Endodermal cell (in vitro differentiated cells): ENCODE measurements around the gene CEBPE. TPM values are rescaled to one million over a fixed set of nuclear protein-coding genes. Genes with fewer than 3 reads are reported as not detected.

Source experiments
- DNase-seq: peaks from one replicate; pipeline ENCODE4 v3.0.0-alpha.2; 2017
- H3K27ac ChIP-seq: 2 replicates; pipeline ENCODE4 v1.5.1; 2013; ENCODE audit warnings: mild to moderate bottlenecking, low read depth, low read length, moderate library complexity
- H3K27me3 ChIP-seq: 2 replicates; pipeline ENCODE4 v1.6.1; 2013; ENCODE audit warnings: mild to moderate bottlenecking, low read length, moderate library complexity; ENCODE audit not compliant: insufficient read depth, control insufficient read depth, poor library complexity, severe bottlenecking
- H3K36me3 ChIP-seq: 2 replicates; pipeline ENCODE4 v1.7.0; 2013; ENCODE audit warnings: mild to moderate bottlenecking, low read length, moderate library complexity; ENCODE audit not compliant: control insufficient read depth, insufficient read depth
- H3K4me1 ChIP-seq: one replicate; pipeline ENCODE4 v1.7.0; 2013; ENCODE audit warnings: low read length; ENCODE audit not compliant: control insufficient read depth, insufficient read depth
- H3K4me3 ChIP-seq: 2 replicates; pipeline ENCODE4 v1.5.1; 2013; ENCODE audit warnings: mild to moderate bottlenecking, low read length, moderate library complexity
- H3K9ac ChIP-seq: 2 replicates; pipeline ENCODE4 v1.6.1; 2013; ENCODE audit warnings: mild to moderate bottlenecking, low read length, moderate library complexity; ENCODE audit not compliant: poor library complexity, severe bottlenecking; ENCODE audit errors: extremely low read depth
- H3K9me3 ChIP-seq: 2 replicates; pipeline ENCODE4 v1.6.1; 2013; ENCODE audit warnings: mild to moderate bottlenecking, low read length, moderate library complexity; ENCODE audit not compliant: control insufficient read depth
- H3K27ac Mint-ChIP-seq: 2 replicates; pipeline ENCODE4 v1.8.0; 2020; ENCODE audit warnings: mixed read lengths
- H3K27me3 Mint-ChIP-seq: 2 replicates; pipeline ENCODE4 v1.8.0; 2021; ENCODE audit warnings: mild to moderate bottlenecking, mixed read lengths; ENCODE audit not compliant: insufficient read depth
- H3K36me3 Mint-ChIP-seq: 2 replicates; pipeline ENCODE4 v1.8.0; 2020; ENCODE audit warnings: low read depth, mixed read lengths
- H3K4me1 Mint-ChIP-seq: 2 replicates; pipeline ENCODE4 v1.8.0; 2020; ENCODE audit warnings: mixed read lengths
- H3K4me3 Mint-ChIP-seq: 2 replicates; pipeline ENCODE4 v1.8.0; 2020; ENCODE audit warnings: mild to moderate bottlenecking, moderate library complexity, mixed read lengths
- H3K9me3 Mint-ChIP-seq: 2 replicates; pipeline ENCODE4 v1.8.0; 2020; ENCODE audit warnings: mild to moderate bottlenecking, mixed read lengths
- whole genome bisulfite sequencing, 2 experiments: methylation state at CpG; one replicate each; pipeline versions ENCODE4 v1.1.5 to v1.1.7; 2013; ENCODE audit warnings: missing lambda C conversion rate in 2 of 2, mixed read lengths in 1 of 2; ENCODE audit not compliant: insufficient coverage in 1 of 2, insufficient read length in 1 of 2; 5-methylcytosine and 5-hydroxymethylcytosine counted together
- total RNA-seq, 2 donors: library from RNA; stranded (reverse); fragmentation: NEBNext Ultra II Directional in 1 of 2; extraction: Animal tissue kit (Norgen Biotek cat#: 25700) in 1 of 2; gene quantifications; 2 replicates in 1 of 2; 3 replicates in 1 of 2; pipeline ENCODE4 v1.2.1, GENCODE V29; 2021
- TF ChIP-seq, protein P1 (sequence below): fragments of 200-600 bp; sonication (generic); conservative IDR thresholded peaks from 2 replicates; pipeline ENCODE4 v1.5.0; 2021; ENCODE audit warnings: antibody characterized with exemption, mild to moderate bottlenecking

Gene CEBPE
- total RNA-seq, 2 donors from 2014 or later = not detected

GRCh38 chr14:23074906-23075305, 44.1 kb downstream of the CEBPE start:
- Histone ChIP-seq H3K27me3 (no peaks in the 10 kb centered on the region), H3K36me3 (peaks cover 74% of the 10 kb centered on the region), H3K9me3 (no peaks in the 10 kb centered on the region), H3K4me1 (peaks cover 19% of the 10 kb centered on the region), H3K27ac (no peak overlapping the region), H3K9ac (no peak overlapping the region), H3K4me3 (no peak overlapping the region)
- Mint-ChIP-seq H3K27ac (no peak overlapping the region), H3K9me3 (no peaks in the 10 kb centered on the region), H3K4me1 (peaks cover 40% of the 10 kb centered on the region), H3K27me3 (no peaks in the 10 kb centered on the region), H3K36me3 (peaks cover 66% of the 10 kb centered on the region), H3K4me3 (no peak overlapping the region)
- WGBS, 2 experiments = 94 to 100% methylated on average over 1 of the region's 1 CpG
- TF ChIP-seq, protein P1, sequence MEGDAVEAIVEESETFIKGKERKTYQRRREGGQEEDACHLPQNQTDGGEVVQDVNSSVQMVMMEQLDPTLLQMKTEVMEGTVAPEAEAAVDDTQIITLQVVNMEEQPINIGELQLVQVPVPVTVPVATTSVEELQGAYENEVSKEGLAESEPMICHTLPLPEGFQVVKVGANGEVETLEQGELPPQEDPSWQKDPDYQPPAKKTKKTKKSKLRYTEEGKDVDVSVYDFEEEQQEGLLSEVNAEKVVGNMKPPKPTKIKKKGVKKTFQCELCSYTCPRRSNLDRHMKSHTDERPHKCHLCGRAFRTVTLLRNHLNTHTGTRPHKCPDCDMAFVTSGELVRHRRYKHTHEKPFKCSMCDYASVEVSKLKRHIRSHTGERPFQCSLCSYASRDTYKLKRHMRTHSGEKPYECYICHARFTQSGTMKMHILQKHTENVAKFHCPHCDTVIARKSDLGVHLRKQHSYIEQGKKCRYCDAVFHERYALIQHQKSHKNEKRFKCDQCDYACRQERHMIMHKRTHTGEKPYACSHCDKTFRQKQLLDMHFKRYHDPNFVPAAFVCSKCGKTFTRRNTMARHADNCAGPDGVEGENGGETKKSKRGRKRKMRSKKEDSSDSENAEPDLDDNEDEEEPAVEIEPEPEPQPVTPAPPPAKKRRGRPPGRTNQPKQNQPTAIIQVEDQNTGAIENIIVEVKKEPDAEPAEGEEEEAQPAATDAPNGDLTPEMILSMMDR = no peak
- DNase-seq = no peak

- H3K27ac ChIP-seq = peak overlapping the region; percentile 63
Observed at GRCh38 chr14:23071921-23072539, 47.0 kb downstream of the CEBPE start.

GRCh38 chr14:23071244-23071920, 47.7 kb downstream of the CEBPE start:
- Mint-ChIP-seq H3K9me3 (no peaks in the 10 kb centered on the region), H3K36me3 (peaks cover 64% of the 10 kb centered on the region), H3K4me3 (peak overlapping the region; percentile 90), H3K27ac (peak overlapping the region; percentile 97), H3K27me3 (no peaks in the 10 kb centered on the region), H3K4me1 (peaks cover 57% of the 10 kb centered on the region)
- Histone ChIP-seq H3K4me3 (peak overlapping the region; percentile 90), H3K4me1 (peaks cover 39% of the 10 kb centered on the region), H3K27ac (peak overlapping the region; percentile 63), H3K36me3 (peaks cover 67% of the 10 kb centered on the region), H3K9ac (peak overlapping the region; percentile 88), H3K9me3 (no peaks in the 10 kb centered on the region), H3K27me3 (no peaks in the 10 kb centered on the region)
- TF ChIP-seq, protein P1 = no peak
- 2% methylated on average over 7 to 14 of the region's 14 CpGs for whole genome bisulfite sequencing, 2 experiments
- peak; percentile 94 for DNase-seq

More at GRCh38 chr14:23071921-23072539, 47.0 kb downstream of the CEBPE start:
- no peak overlapping the region for H3K9ac ChIP-seq
- H3K27me3 ChIP-seq = no peaks in the 10 kb centered on the region
- Mint-ChIP-seq H3K9me3 (no peaks in the 10 kb centered on the region), H3K36me3 (peaks cover 59% of the 10 kb centered on the region), H3K4me1 (peaks cover 59% of the 10 kb centered on the region), H3K27ac (peak overlapping the region; percentile 97), H3K4me3 (peak overlapping the region; percentile 90), H3K27me3 (no peaks in the 10 kb centered on the region)
- TF ChIP-seq, protein P1 = no peak
- H3K36me3 ChIP-seq = peaks cover 67% of the 10 kb centered on the region
- peaks cover 42% of the 10 kb centered on the region for H3K4me1 ChIP-seq
- 66 to 89% methylated on average over 3 to 5 of the region's 5 CpGs for WGBS, 2 experiments
- H3K9me3 ChIP-seq = no peaks in the 10 kb centered on the region
- H3K4me3 ChIP-seq = peak overlapping the region; percentile 90
- DNase-seq = peak; percentile 80
